GM23338 (cell line): Measurements from ENCODE around the gene PDE6H. TPM values are rescaled to one million over a fixed set of nuclear protein-coding genes. Genes with fewer than 3 reads are reported as not detected.

Experiments
- ATAC-seq: fragments of 200-7000 bp; cut with Tn5 transposase; 3 replicates; pipeline ENCODE4 v1.9.1; 2020
- DNase-seq: peaks from one replicate; pipeline ENCODE4 v3.0.0-alpha.2; 2015; ENCODE audit warnings: low spot score
- H2AFZ ChIP-seq: fragments of 200-600 bp; sonication (generic); 2 replicates; pipeline ENCODE4 v1.8.0; 2016; ENCODE audit warnings: antibody characterized with exemption, mild to moderate bottlenecking, moderate library complexity
- H3F3A ChIP-seq: fragments of 200-600 bp; sonication (generic); replicated peaks from 2 replicates; pipeline ENCODE4 v1.8.0; 2017; ENCODE audit warnings: antibody characterized with exemption, mixed run types, low read depth
- H3K27ac ChIP-seq: fragments of 200-600 bp; sonication (generic); 2 replicates; pipeline ENCODE4 v1.6.1; 2016; ENCODE audit warnings: low read depth
- H3K27me3 ChIP-seq: fragments of 200-600 bp; sonication (generic); 2 replicates; pipeline ENCODE4 v1.8.0; 2016; ENCODE audit warnings: mild to moderate bottlenecking, mixed run types, moderate library complexity; ENCODE audit not compliant: insufficient read depth
- H3K36me3 ChIP-seq: fragments of 200-600 bp; sonication (generic); 2 replicates; pipeline ENCODE4 v1.8.0; 2016; ENCODE audit warnings: mild to moderate bottlenecking; ENCODE audit not compliant: insufficient read depth
- H3K4me1 ChIP-seq: fragments of 200-600 bp; sonication (generic); 2 replicates; pipeline ENCODE4 v1.8.0; 2016; ENCODE audit warnings: mild to moderate bottlenecking, moderate library complexity; ENCODE audit not compliant: insufficient read depth
- H3K4me2 ChIP-seq: fragments of 200-600 bp; sonication (generic); 2 replicates; pipeline ENCODE4 v1.7.1; 2017; ENCODE audit warnings: mixed run types
- H3K4me3 ChIP-seq: fragments of 200-600 bp; sonication (generic); 2 replicates; pipeline ENCODE4 v1.6.1; 2016; ENCODE audit warnings: mixed run types
- H3K79me2 ChIP-seq: fragments of 200-600 bp; sonication (generic); replicated peaks from 2 replicates; pipeline ENCODE4 v1.8.0; 2017; ENCODE audit warnings: mild to moderate bottlenecking; ENCODE audit not compliant: insufficient read depth
- H3K9me2 ChIP-seq: fragments of 200-600 bp; sonication (generic); 2 replicates; pipeline ENCODE4 v1.8.0; 2017; ENCODE audit not compliant: insufficient read depth
- H4K20me1 ChIP-seq: fragments of 200-600 bp; sonication (generic); replicated peaks from 2 replicates; pipeline ENCODE4 v1.8.0; 2017; ENCODE audit warnings: mild to moderate bottlenecking; ENCODE audit not compliant: insufficient read depth
- H3K27ac Mint-ChIP-seq: 2 replicates; pipeline ENCODE4 v1.8.0; 2020; ENCODE audit warnings: inconsistent platforms, mild to moderate bottlenecking, moderate library complexity, mixed read lengths
- H3K27me3 Mint-ChIP-seq: 3 replicates; pipeline ENCODE4 v1.8.0; 2022; ENCODE audit warnings: low read depth, mild to moderate bottlenecking, moderate library complexity, mixed read lengths, inconsistent platforms; ENCODE audit not compliant: insufficient read depth, poor library complexity
- H3K36me3 Mint-ChIP-seq: 3 replicates; pipeline ENCODE4 v1.8.0; 2021; ENCODE audit warnings: low read depth, mild to moderate bottlenecking, inconsistent platforms, moderate library complexity, mixed read lengths
- H3K4me1 Mint-ChIP-seq: 3 replicates; pipeline ENCODE4 v1.8.0; 2020; ENCODE audit warnings: mild to moderate bottlenecking, inconsistent platforms, mixed read lengths
- H3K4me3 Mint-ChIP-seq: 3 replicates; pipeline ENCODE4 v1.8.0; 2021; ENCODE audit warnings: moderate library complexity, mild to moderate bottlenecking, inconsistent platforms, mixed read lengths
- H3K9me3 Mint-ChIP-seq: 3 replicates; pipeline ENCODE4 v1.8.0; 2020; ENCODE audit warnings: moderate library complexity, mild to moderate bottlenecking, inconsistent platforms, mixed read lengths
- CREB1 ChIP-seq: fragments of 250-450 bp; sonication (Bioruptor Pico); IDR thresholded peaks from 2 replicates; pipeline ENCODE4 v1.5.0; 2020; ENCODE audit warnings: low read depth, mild to moderate bottlenecking, moderate library complexity
- CTCF ChIP-seq, 2 experiments: fragments of 200-600 bp in 1 of 2; sonication (generic) in 1 of 2; conservative IDR thresholded peaks; 2 replicates each; pipeline versions ENCODE4 v1.5.1 to v1.6.1; 2016 to 2017; ENCODE audit warnings: antibody characterized with exemption in 2 of 2, low read depth in 2 of 2, mild to moderate bottlenecking in 2 of 2, moderate library complexity in 1 of 2
- ETS1 ChIP-seq: IDR thresholded peaks from 2 replicates; pipeline ENCODE4 v1.6.1; 2016; ENCODE audit warnings: antibody characterized with exemption
- EZH2 ChIP-seq: fragments of 200-600 bp; sonication (generic); IDR thresholded peaks from one replicate; pipeline ENCODE4 v1.8.0; 2017; ENCODE audit warnings: antibody characterized with exemption, mild to moderate bottlenecking, low read depth; ENCODE audit not compliant: unreplicated experiment
- EZH2phosphoT487 ChIP-seq: fragments of 200-600 bp; sonication (generic); IDR thresholded peaks from one replicate; pipeline ENCODE4 v1.8.1; 2018; ENCODE audit warnings: antibody characterized with exemption; ENCODE audit not compliant: unreplicated experiment
- JUNB ChIP-seq: IDR thresholded peaks from one replicate; pipeline ENCODE4 v1.6.1; 2016; ENCODE audit warnings: antibody characterized with exemption; ENCODE audit not compliant: unreplicated experiment
- NANOG ChIP-seq: IDR thresholded peaks from 2 replicates; pipeline ENCODE4 v1.6.1; 2016; ENCODE audit warnings: antibody characterized with exemption, borderline replicate concordance
- POLR2AphosphoS5 ChIP-seq: IDR thresholded peaks from 2 replicates; pipeline ENCODE4 v1.6.1; 2016; ENCODE audit warnings: antibody characterized with exemption, low read depth
- REST ChIP-seq: IDR thresholded peaks from one replicate; pipeline ENCODE4 v1.6.1; 2018; ENCODE audit warnings: antibody characterized with exemption; ENCODE audit not compliant: unreplicated experiment
- STAT1 ChIP-seq: IDR thresholded peaks from one replicate; pipeline ENCODE4 v1.6.1; 2016; ENCODE audit warnings: antibody characterized with exemption; ENCODE audit not compliant: unreplicated experiment
- ZNF114 ChIP-seq: fragments of 250-450 bp; sonication (Bioruptor Pico); IDR thresholded peaks from 2 replicates; pipeline ENCODE4 v1.5.0; 2020; ENCODE audit warnings: mild to moderate bottlenecking, moderate library complexity
- ZNF331 ChIP-seq: fragments of 250-450 bp; sonication (Bioruptor Pico); IDR thresholded peaks from 2 replicates; pipeline ENCODE4 v1.5.0; 2020; ENCODE audit warnings: low read depth, mild to moderate bottlenecking, moderate library complexity
- ZNF462 ChIP-seq: fragments of 250-450 bp; sonication (Bioruptor Pico); IDR thresholded peaks from 2 replicates; pipeline ENCODE4 v1.5.0; 2020; ENCODE audit warnings: mild to moderate bottlenecking, moderate library complexity
- polyA plus RNA-seq: library from polyadenylated mRNA; unstranded; fragments of >200 nt; fragmentation: Nextera tagmentation; extraction: Ambion mirVana; gene quantifications from 2 replicates; pipeline ENCODE4 v1.2.1, GENCODE V29; 2016
- total RNA-seq: library from RNA; depleted of rRNA; stranded (reverse); fragments of >200 nt; shearing (Covaris generic); gene quantifications from 2 replicates; pipeline ENCODE4 v1.2.3, GENCODE V29; 2014

Gene PDE6H
- total and polyA plus RNA-seq, 2 experiments from 2014 or later: not detected

- H3F3A ChIP-seq: no peaks in the 10 kb centered on the region
- H3K4me2 ChIP-seq: no peak overlapping the region
- no peak overlapping the region for H3K4me3 Mint-ChIP-seq
- DNase-seq: no peak
- no peak overlapping the region for H3K4me3 ChIP-seq
- no peak overlapping the region for H3K27ac ChIP-seq
- H3K27ac Mint-ChIP-seq: no peak overlapping the region
- TF ChIP-seq CTCF (conservative IDR thresholded peaks at IDR 0.05; ENCODE audit: low read depth in 2 of 2) (no peak), JUNB (no peak), STAT1 (no peak), ZNF331 (no peak), ZNF462 (CRISPR knock-in tag) (no peak), CREB1 (CRISPR knock-in tag) (no peak), ZNF114 (CRISPR knock-in tag) (no peak), EZH2phosphoT487 (no peak), NANOG (no peak), REST (no peak), POLR2AphosphoS5 (no peak), ETS1 (no peak), EZH2 (no peak)
- no peaks in the 10 kb centered on the region for H3K4me1 ChIP-seq
- H3K36me3 Mint-ChIP-seq: no peaks in the 10 kb centered on the region
- ATAC-seq: no peak
- no peaks in the 10 kb centered on the region for H3K36me3 ChIP-seq
- H3K27me3 ChIP-seq: no peaks in the 10 kb centered on the region
- H3K9me3 Mint-ChIP-seq: no peaks in the 10 kb centered on the region; the same call in 2 of the 3 replicates
- no peaks in the 10 kb centered on the region for H4K20me1 ChIP-seq
- no peaks in the 10 kb centered on the region for H3K79me2 ChIP-seq
- H3K4me1 Mint-ChIP-seq: peaks cover under 1% of the 10 kb centered on the region; the same call in 1 of the 3 replicates
- H3K9me2 ChIP-seq: no peaks in the 10 kb centered on the region
- H2AFZ ChIP-seq: no peak overlapping the region
- no peaks in the 10 kb centered on the region for H3K27me3 Mint-ChIP-seq
Measured at GRCh38 chr12:14989790-14990189, 16.9 kb downstream of the PDE6H start.
